Neural cell (in vitro differentiated cells): ENCODE results near the gene VWA5B1. TPM values are rescaled to one million over a fixed set of nuclear protein-coding genes. Genes with fewer than 3 reads are reported as not detected.

ENCODE experiments used
- H2AFZ ChIP-seq: fragments of 200-600, 300-800 bp; sonication (generic), shearing (Covaris generic); 2 replicates; pipeline ENCODE4 v1.6.0; 2014; ENCODE audit warnings: low read depth, mild to moderate bottlenecking, antibody characterized with exemption, low read length, moderate library complexity
- H3F3A ChIP-seq: fragments of 200-600 bp; shearing (Covaris generic); 2 replicates; pipeline ENCODE4 v1.6.1; 2016; ENCODE audit warnings: mild to moderate bottlenecking, moderate library complexity, mixed read lengths, antibody characterized with exemption, low read length; ENCODE audit not compliant: insufficient read depth, poor library complexity, severe bottlenecking
- H3K27ac ChIP-seq: fragments of 200-600, 300-800 bp; sonication (generic), shearing (Covaris generic); 2 replicates; pipeline ENCODE4 v1.5.1; 2014; ENCODE audit warnings: mild to moderate bottlenecking, low read length, moderate library complexity
- H3K27me3 ChIP-seq: fragments of 300-800, 200-600 bp; sonication (generic), shearing (Covaris generic); 2 replicates; pipeline ENCODE4 v1.6.0; 2014; ENCODE audit warnings: mild to moderate bottlenecking, low read depth, low read length, moderate library complexity; ENCODE audit not compliant: insufficient read depth
- H3K36me3 ChIP-seq: fragments of 300-800, 200-600 bp; sonication (generic), shearing (Covaris generic); 2 replicates; pipeline ENCODE4 v1.5.1; 2014; ENCODE audit warnings: mild to moderate bottlenecking, antibody characterized with exemption, low read length, moderate library complexity; ENCODE audit not compliant: insufficient read depth
- H3K4me2 ChIP-seq: fragments of 300-800, 200-600 bp; sonication (generic), shearing (Covaris generic); 2 replicates; pipeline ENCODE4 v1.6.0; 2014; ENCODE audit warnings: mild to moderate bottlenecking, low read length
- H3K4me3 ChIP-seq: fragments of 300-800, 200-600 bp; sonication (generic), shearing (Covaris generic); 2 replicates; pipeline ENCODE4 v1.5.1; 2014; ENCODE audit warnings: mild to moderate bottlenecking, low read length, moderate library complexity
- H3K79me2 ChIP-seq: fragments of 200-600 bp; shearing (Covaris generic); replicated peaks from 2 replicates; pipeline ENCODE4 v1.6.0; 2014; ENCODE audit warnings: mild to moderate bottlenecking, low read length, moderate library complexity; ENCODE audit not compliant: insufficient read depth
- H3K9ac ChIP-seq: fragments of 300-800, 200-600 bp; sonication (generic), shearing (Covaris generic); 2 replicates; pipeline ENCODE4 v1.6.1; 2016; ENCODE audit warnings: mild to moderate bottlenecking, low read length, mixed read lengths
- H3K9me2 ChIP-seq: fragments of 200-600 bp; shearing (Covaris generic); 2 replicates; pipeline ENCODE4 v1.6.1; 2016; ENCODE audit warnings: mild to moderate bottlenecking, low read length, mixed read lengths; ENCODE audit not compliant: insufficient read depth
- H3K9me3 ChIP-seq: fragments of 200-600, 300-800 bp; sonication (generic), shearing (Covaris generic); 2 replicates; pipeline ENCODE4 v1.6.1; 2016; ENCODE audit warnings: mild to moderate bottlenecking, mixed run types, low read length, moderate library complexity, mixed read lengths
- H4K20me1 ChIP-seq: fragments of 200-600 bp; shearing (Covaris generic); 2 replicates; pipeline ENCODE4 v1.6.1; 2016; ENCODE audit warnings: mild to moderate bottlenecking, mixed run types; ENCODE audit not compliant: insufficient read depth
- CTCF ChIP-seq: fragments of 450-650 bp; IDR thresholded peaks from 2 replicates; pipeline ENCODE4 v1.5.1; 2014; ENCODE audit warnings: antibody characterized with exemption, mild to moderate bottlenecking, moderate library complexity; ENCODE audit not compliant: poor library complexity, severe bottlenecking
- EZH2 ChIP-seq: fragments of 200-600, 300-800 bp; shearing (Covaris generic), sonication (generic); IDR thresholded peaks from 2 replicates; pipeline ENCODE4 v1.6.1; 2014; ENCODE audit warnings: antibody characterized with exemption, low read length, borderline replicate concordance, mild to moderate bottlenecking; ENCODE audit not compliant: insufficient read depth, poor library complexity, severe bottlenecking
- MXI1 ChIP-seq: fragments of 450-650 bp; conservative IDR thresholded peaks from 2 replicates; pipeline ENCODE4 v1.6.1; 2014; ENCODE audit warnings: antibody characterized with exemption, mild to moderate bottlenecking; ENCODE audit not compliant: poor library complexity, severe bottlenecking
- POLR2AphosphoS5 ChIP-seq: IDR thresholded peaks from 2 replicates; pipeline ENCODE4 v1.6.1; 2012
- REST ChIP-seq: IDR thresholded peaks from 2 replicates; pipeline ENCODE4 v1.6.1; 2012; ENCODE audit warnings: borderline replicate concordance
- SMC3 ChIP-seq: fragments of 450-650 bp; conservative IDR thresholded peaks from 2 replicates; pipeline ENCODE4 v1.6.1; 2014; ENCODE audit warnings: antibody characterized with exemption, mild to moderate bottlenecking, moderate library complexity; ENCODE audit not compliant: poor library complexity
- TAF1 ChIP-seq: IDR thresholded peaks from 2 replicates; pipeline ENCODE4 v1.6.1; 2012; ENCODE audit warnings: low read depth
- polyA plus RNA-seq: library from polyadenylated mRNA; depleted of rRNA; stranded (reverse); fragments of >200 nt; gene quantifications from 2 replicates; pipeline ENCODE4 v1.2.3, GENCODE V29; 2014

Gene VWA5B1
- polyA plus RNA-seq, 1 donor from 2014 or later = 0.27 TPM

GRCh38 chr1:20357796-20358195 lies 67.1 kb downstream of the VWA5B1 start:
- Histone ChIP-seq H3K4me3 (no peak overlapping the region), H3K9ac (no peak overlapping the region), H3K9me3 (no peaks in the 10 kb centered on the region), H3K4me2 (no peak overlapping the region), H3K79me2 (no peaks in the 10 kb centered on the region), H3K36me3 (no peaks in the 10 kb centered on the region), H2AFZ (no peak overlapping the region), H3K9me2 (no peaks in the 10 kb centered on the region), H3K27ac (no peak overlapping the region), H3F3A (no peaks in the 10 kb centered on the region), H3K27me3 (no peaks in the 10 kb centered on the region), H4K20me1 (no peaks in the 10 kb centered on the region)
- TF ChIP-seq REST (no peak), POLR2AphosphoS5 (no peak)

DNA sequence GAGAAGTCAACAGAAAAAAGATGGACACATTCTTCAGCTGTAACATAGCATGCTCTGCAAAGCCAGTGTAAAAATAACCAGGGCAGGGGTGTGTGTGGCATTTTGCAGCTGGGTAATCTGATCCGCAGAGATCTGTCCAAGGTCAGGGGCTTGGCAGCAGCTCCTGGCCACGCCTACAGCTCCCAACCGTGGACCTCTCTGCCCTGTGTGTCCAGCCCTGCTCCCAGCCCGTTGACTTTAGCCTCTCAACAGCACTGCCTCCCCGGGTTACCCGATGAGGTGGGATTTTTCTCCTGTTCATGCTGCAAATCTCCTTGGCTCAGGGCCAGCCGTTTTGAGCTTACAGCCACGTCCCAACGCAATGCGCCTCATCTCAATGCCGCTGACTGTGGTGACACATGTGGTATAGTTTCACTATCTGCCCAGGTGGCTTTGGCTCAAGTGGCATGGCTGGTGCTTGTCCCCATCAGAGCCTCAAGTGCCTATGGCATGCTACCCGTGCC lies 68.1 kb downstream of the VWA5B1 start:
- no peaks in the 10 kb centered on the region for H3K9me2 ChIP-seq
- H3K4me3 ChIP-seq = no peak overlapping the region
- H3F3A ChIP-seq = no peaks in the 10 kb centered on the region
- no peaks in the 10 kb centered on the region for H3K36me3 ChIP-seq
- H3K27ac ChIP-seq = no peak overlapping the region
- no peaks in the 10 kb centered on the region for H3K27me3 ChIP-seq
- no peaks in the 10 kb centered on the region for H3K79me2 ChIP-seq
- no peaks in the 10 kb centered on the region for H4K20me1 ChIP-seq
- H3K9me3 ChIP-seq = no peaks in the 10 kb centered on the region
- no peak overlapping the region for H3K9ac ChIP-seq
- no peak overlapping the region for H3K4me2 ChIP-seq
- no peak overlapping the region for H2AFZ ChIP-seq
- no peak for TF ChIP-seq TAF1

- no peaks in the 10 kb centered on the region for H3K79me2 ChIP-seq
- H3K27ac ChIP-seq = no peak overlapping the region
- no peaks in the 10 kb centered on the region for H4K20me1 ChIP-seq
- peaks cover 5% of the 10 kb centered on the region for H3K27me3 ChIP-seq
- H3K4me2 ChIP-seq = no peak overlapping the region
- no peaks in the 10 kb centered on the region for H3K9me3 ChIP-seq
- H3K4me3 ChIP-seq = no peak overlapping the region
- no peak for TF ChIP-seq SMC3
- TF ChIP-seq MXI1 = no peak
- H2AFZ ChIP-seq = no peak overlapping the region
- no peak overlapping the region for H3K9ac ChIP-seq
- no peaks in the 10 kb centered on the region for H3K36me3 ChIP-seq
- no peaks in the 10 kb centered on the region for H3F3A ChIP-seq
- no peaks in the 10 kb centered on the region for H3K9me2 ChIP-seq
These were observed 69.0 kb downstream of the VWA5B1 start for GRCh38 chr1:20359451-20360330.

GRCh38 chr1:20361401-20361800 lies 70.7 kb downstream of the VWA5B1 start:
- H3F3A ChIP-seq = no peaks in the 10 kb centered on the region
- TF ChIP-seq TAF1 = no peak
- TF ChIP-seq CTCF = no peak
- TF ChIP-seq SMC3 = no peak
- TF ChIP-seq MXI1 = no peak
- TF ChIP-seq REST = no peak
- TF ChIP-seq EZH2 = no peak
- TF ChIP-seq POLR2AphosphoS5 = no peak

More at GRCh38 chr1:20361401-20361800, 70.7 kb downstream of the VWA5B1 start:
- no peak overlapping the region for H3K9ac ChIP-seq
- H3K9me2 ChIP-seq = no peaks in the 10 kb centered on the region
- no peaks in the 10 kb centered on the region for H3K36me3 ChIP-seq
- no peaks in the 10 kb centered on the region for H3K79me2 ChIP-seq
- no peak overlapping the region for H3K4me2 ChIP-seq
- no peak overlapping the region for H2AFZ ChIP-seq
- H3K27ac ChIP-seq = no peak overlapping the region
- H3K27me3 ChIP-seq = peaks cover 22% of the 10 kb centered on the region
- no peak overlapping the region for H3K4me3 ChIP-seq
- no peaks in the 10 kb centered on the region for H3K9me3 ChIP-seq
- no peaks in the 10 kb centered on the region for H4K20me1 ChIP-seq
